GM21360 (cell line): ENCODE data around the gene EEF1AKMT3.

Source experiments
- ATAC-seq: cut with Tn5 transposase; IDR thresholded peaks from one replicate; pipeline ENCODE4 v1.9.1; 2021; ENCODE audit warnings: mild to moderate bottlenecking, moderate library complexity; ENCODE audit not compliant: unreplicated experiment

Gene EEF1AKMT3

DNA sequence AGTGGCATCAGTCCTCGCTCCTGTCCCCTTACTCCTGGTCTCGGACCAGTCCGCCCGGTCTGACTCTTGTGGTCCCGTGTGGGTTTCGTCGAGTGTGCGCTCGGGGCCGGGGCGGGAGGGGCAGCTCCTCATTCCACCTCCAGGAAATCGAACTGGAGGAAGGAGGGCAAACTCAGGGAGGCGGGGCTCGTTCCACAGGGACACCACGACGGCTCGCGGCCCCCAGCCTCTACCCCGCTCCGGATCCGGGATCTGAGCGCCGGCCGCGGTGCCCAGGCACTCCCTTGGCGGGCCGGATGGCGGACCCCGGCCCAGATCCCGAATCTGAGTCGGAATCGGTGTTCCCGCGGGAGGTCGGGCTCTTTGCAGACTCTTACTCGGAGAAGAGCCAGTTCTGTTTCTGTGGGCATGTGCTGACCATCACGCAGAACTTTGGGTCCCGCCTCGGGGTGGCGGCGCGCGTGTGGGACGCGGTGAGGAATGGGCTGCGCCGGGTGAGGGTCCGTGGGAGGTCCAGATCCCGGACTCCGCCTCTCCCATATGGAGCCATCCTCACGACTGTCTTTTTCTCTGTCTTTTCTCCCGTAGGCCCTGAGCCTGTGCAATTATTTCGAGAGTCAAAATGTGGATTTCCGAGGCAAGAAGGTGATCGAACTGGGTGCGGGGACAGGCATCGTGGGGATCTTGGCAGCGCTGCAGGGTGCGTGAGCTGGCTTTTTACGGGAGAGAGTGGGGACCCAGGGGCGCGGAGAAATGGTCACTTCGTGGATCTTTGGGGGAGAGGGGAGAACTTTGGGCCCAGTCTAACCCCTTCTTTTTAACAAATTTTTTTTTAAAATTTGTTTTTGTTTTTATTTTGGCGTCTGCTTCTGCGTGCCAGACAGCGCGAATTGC, at the start of gene EEF1AKMT3:
EEF1AKMT3 (plus strand) TSS at position 186 of the 894 bp plus-strand sequence; CDS start at position 297, 111 bp downstream.
- ATAC-seq: peak; percentile 15

DNA sequence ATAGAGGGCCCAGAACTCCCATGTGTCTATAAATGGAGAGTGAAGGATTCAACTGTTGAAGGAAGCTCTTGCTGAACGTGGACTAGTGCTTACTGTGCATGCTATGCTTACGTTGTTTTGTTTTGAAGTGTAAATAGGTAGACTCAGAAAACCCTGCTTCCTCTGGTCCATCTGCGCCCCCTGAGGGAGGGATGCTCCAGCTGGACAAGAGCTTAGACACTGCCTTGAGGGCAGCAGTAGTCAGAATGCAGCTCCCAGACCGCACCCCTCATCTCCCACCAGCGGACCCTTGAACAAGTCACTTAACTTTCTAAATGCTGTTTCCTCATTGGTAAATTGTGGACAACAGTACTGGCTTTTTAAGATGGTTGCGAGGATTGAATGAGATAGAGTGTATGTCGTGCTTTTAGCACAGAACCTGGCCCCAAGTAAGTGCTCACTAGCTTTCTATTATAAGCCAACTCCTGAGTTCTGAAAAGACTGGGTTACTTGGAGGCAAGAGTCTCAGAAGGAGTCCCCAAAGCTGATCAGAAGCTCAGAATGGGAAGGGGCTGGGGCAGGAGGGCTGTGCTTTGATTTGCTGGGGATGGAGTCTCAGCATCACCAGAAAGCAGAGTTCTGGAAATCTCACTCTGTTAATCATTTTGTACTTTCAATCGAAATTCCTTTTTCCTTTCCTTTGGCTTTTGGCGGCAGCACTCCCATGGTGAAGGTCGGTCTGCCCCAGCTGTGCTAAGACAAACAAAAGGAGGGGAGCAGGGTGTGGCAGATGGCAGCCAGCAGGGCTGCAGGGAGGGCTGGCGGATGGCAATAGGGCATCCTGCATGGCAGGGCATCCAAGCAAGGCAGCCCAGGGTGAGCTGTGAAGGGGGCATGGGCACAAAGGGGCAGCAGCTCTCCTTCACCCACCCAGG, 49.4 kb upstream of the EEF1AKMT3 start:
- ATAC-seq: no peak

DNA sequence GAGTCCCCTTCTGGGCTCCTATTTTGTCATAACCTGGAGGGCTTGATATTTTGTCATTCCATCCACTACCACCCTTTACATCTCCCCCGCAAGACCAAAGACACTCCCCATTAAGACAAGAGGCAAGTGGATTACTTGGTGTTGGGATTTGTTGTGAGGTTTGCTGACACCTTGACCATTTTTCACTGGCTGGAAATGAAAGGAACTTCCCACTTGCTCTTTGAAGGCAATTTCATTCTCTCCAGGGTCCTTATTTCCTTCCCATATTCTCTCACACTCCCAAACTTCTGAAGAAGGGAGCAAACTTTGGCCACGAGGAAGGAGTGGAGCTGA, 48.8 kb upstream of the EEF1AKMT3 start:
- no peak for ATAC-seq

GRCh38 chr12:57724003-57724935, 48.1 kb upstream of the EEF1AKMT3 start:
- no peak for ATAC-seq

DNA sequence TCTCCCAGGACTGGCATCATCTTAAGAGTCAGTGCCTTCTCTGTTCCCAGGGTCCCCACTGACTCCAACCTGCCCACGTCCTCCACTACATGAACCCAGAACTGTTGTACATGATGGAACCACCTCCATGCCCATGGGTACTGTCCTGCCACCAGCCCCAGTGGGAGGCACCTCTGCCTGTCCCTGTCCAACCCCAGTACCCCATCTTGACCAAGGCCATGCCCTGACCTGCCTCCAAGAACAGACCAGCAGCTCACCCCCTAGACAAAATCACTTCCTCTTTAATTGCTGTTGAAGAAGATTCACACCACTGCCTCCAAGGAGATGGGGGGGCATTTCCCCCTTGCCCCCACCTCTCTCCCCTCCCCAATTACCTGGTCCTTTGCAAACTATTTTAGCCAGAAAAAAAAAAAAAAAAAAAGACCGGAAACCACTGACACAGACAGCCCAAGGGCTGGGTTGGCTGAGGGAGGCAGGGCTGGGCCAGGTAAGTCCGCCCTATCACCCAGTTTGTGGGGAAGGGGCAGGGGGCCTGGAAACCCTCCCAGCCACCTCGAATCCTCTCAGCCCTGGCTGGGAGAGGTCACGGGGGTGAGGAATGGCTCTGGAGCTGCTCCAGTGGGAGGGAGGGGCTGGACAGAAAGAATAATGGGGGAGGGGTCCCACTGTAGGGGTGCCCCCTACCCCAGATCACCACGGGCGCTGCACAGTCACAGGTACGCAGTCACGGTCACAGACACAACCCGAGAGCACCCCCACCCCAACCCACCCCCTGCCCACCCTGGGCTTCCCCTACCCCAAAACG, 47.3 kb upstream of the EEF1AKMT3 start:
- no peak for ATAC-seq

- no peak for ATAC-seq
Observed at GRCh38 chr12:57725851-57726150, 46.6 kb upstream of the EEF1AKMT3 start.

DNA sequence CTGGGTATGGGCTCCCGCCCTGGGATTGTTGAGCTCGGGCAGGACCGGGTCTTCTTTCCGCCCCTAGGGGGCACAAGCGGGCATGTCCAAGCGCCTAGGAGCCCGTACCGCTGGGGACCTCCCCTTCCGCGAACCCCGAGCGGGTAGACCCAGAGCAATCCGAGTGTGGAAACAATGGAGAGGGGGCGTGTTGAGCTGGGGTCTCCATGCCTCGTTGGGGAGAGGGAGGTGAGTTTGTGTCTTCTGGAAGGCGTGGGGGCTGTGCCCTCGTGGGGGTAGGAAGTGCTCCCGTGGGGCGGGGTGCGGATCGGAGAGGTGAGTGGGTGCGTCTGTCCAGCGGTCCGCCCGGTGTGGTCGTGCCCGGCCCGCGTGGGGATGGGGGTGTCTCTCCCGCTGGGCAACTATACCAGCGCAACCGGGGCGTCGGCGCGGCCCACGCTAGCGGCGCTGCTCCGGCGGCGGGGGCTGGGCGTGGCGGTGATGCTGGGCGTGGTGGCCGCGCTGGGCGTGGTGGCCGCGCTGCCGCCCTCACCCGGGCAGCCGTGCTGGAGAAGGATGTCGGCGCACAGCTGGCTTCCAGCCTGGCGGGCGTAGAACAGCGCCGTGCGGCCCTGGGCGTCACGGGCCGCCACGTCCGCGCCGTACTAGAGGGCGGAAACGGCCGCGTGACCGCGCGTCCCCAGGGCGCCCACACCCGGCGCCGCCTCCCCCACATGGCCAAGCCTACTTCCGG, 46.1 kb upstream of the EEF1AKMT3 start:
- ATAC-seq: no peak

DNA sequence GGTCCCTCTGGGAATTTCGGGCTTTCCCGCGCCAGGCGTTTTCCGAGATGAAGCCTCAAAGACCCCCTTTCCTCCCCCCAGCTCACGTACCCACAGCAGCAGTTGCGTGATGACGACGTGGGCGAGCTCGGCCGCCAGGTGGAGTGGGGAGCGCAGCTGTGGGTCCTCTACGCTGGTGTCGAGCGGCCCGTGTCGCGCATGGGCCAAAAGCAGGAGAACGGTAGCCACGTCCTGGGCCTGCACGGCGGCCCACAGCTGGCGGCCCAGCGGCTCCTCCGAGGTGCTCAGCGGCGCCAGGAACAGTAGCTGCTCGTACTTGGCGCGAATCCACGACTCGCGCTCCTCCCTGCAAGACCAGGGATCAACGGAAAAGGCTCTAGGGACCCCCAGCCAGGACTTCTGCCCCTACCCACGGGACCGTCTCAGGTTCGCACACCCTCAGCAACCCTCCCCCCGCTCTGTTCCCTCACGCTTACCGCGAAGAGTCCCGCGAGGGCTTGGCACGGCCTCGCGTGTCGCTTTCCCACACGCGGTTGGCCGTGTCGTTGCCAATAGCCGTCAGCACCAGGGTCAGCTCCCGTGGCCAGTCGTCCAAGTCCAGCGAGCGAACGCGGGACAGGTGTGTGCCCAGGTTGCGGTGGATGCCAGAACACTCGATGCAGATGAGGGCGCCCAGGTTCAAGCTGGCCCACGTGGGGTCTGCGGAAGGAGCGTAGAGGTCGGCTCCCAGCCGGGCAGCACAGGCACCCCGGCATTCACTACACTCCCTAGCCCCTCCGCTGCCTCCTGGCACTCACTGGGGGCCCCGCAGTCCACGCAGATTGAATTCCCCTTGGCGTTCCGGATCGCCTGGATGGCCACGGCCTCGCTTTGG, 45.3 kb upstream of the EEF1AKMT3 start:
- ATAC-seq: no peak

GRCh38 chr12:57727758-57728395, 44.5 kb upstream of the EEF1AKMT3 start:
- no peak for ATAC-seq

GRCh38 chr12:57729321-57729844, 43.0 kb upstream of the EEF1AKMT3 start:
- ATAC-seq: no peak

- ATAC-seq: no peak
Observed at GRCh38 chr12:57730336-57731067, 41.9 kb upstream of the EEF1AKMT3 start.

DNA sequence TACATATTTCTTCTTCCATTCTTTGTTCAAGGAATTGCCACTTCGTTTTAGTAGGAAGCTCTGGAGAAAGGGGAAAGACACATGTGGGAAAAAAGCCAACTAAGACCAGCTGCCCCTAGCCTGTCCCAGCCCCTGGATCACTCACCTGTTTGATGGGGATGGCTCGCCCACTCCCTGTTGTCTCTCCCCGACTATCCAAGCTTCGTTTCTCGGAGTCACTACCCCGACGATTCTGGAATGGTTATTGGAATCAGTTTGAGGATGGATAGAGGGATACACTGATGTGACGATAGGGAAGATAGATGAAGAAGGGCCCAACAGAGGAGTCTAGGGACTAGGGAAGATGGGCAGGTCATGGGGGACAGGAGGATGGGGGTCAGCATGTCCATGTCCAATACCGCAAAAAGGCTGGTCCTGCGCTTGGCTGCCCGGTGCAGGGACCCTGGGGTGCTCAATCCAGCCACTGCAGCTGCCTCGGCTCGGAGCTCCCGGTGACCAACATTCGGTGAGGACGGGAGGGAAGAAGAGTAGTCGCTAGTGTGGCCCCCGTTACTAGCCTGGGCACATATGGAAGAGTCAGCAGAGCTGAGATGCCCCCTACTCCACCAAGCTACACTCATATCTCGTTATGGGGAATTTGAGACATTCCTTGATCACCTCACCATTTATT, 40.9 kb upstream of the EEF1AKMT3 start:
- ATAC-seq: no peak

- ATAC-seq: no peak
Observed at GRCh38 chr12:57732270-57732669, 40.1 kb upstream of the EEF1AKMT3 start.

- no peak for ATAC-seq
Observed at GRCh38 chr12:57732726-57733593, 39.5 kb upstream of the EEF1AKMT3 start.

DNA sequence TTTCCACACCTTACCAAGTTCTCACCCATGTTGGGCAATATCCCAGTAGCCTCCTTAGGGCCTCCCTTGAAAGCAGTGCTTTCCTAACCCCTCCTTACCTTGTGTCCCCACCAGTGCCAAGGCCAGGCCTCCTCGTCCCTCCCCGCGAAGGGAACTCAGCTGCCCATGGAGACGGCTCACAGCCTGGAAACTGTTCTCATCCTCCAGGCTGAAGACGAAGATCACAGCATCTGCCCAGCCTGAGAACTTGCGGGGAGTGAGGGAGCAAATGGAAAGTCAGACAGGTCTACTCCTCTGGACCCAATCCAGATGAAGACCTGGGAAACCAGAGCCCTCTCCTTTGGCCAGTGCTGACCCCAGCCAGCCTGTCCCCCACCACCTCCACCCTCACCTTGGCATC, 38.5 kb upstream of the EEF1AKMT3 start:
- no peak for ATAC-seq

GRCh38 chr12:57734591-57734990, 37.8 kb upstream of the EEF1AKMT3 start:
- ATAC-seq: no peak
